A549 (cell line): ENCODE measurements around the gene TPGS1.

Experiments used
- CBX2 ChIP-seq: fragments of 200-600 bp; sonication (generic); IDR thresholded peaks from 2 replicates; pipeline ENCODE4 v1.6.1; 2016; ENCODE audit warnings: low read depth, mild to moderate bottlenecking, borderline replicate concordance
- CEBPB ChIP-seq, 2 experiments: fragments of >200 bp in 1 of 2; sonication (Bioruptor Twin) in 1 of 2; formaldehyde crosslinking in 1 of 2; IDR thresholded peaks; 2 replicates each; pipeline ENCODE4 v1.6.1; 2012 to 2016
- JUNB ChIP-seq: fragments of >200 bp; sonication (Bioruptor Twin); formaldehyde crosslinking; IDR thresholded peaks from 2 replicates; pipeline ENCODE4 v1.6.1; 2016
- MAZ ChIP-seq: fragments of 150-350 bp; IDR thresholded peaks from 2 replicates; pipeline ENCODE4 v1.6.1; 2014; ENCODE audit warnings: antibody characterized with exemption, low read depth, low read length, borderline replicate concordance
- PHF8 ChIP-seq: fragments of 200-600 bp; sonication (generic); IDR thresholded peaks from 2 replicates; pipeline ENCODE4 v1.6.1; 2016; ENCODE audit warnings: low read depth, mild to moderate bottlenecking, antibody characterized with exemption, moderate library complexity, borderline replicate concordance
- POLR2A ChIP-seq: IDR thresholded peaks from 2 replicates; pipeline ENCODE4 v1.6.1; 2012; ENCODE audit warnings: mild to moderate bottlenecking, low read length
- RAD21 ChIP-seq, 2 experiments: fragments of >200 bp in 1 of 2; sonication (Bioruptor Twin) in 1 of 2; formaldehyde crosslinking in 1 of 2; IDR thresholded peaks in 1 of 2; conservative IDR thresholded peaks in 1 of 2; 2 replicates in 1 of 2; 3 replicates in 1 of 2; pipeline ENCODE4 v1.6.1; 2012 to 2018; ENCODE audit warnings: inconsistent platforms in 1 of 2
- RARB ChIP-seq: fragments of 250-450 bp; sonication (Bioruptor Pico); IDR thresholded peaks from 2 replicates; pipeline ENCODE4 v1.8.0; 2021; ENCODE audit warnings: mild to moderate bottlenecking, moderate library complexity
- RFX5 ChIP-seq: fragments of 450-650 bp; IDR thresholded peaks from 2 replicates; pipeline ENCODE4 v1.7.1; 2014; ENCODE audit warnings: antibody characterized with exemption, mild to moderate bottlenecking, moderate library complexity
- TF ChIP-seq, protein P1 (sequence below): fragments of >200 bp; sonication (Bioruptor Twin); formaldehyde crosslinking; IDR thresholded peaks from 3 replicates; pipeline ENCODE4 v1.5.1; 2016
- TF ChIP-seq, protein P2 (sequence below): fragments of 150-350 bp; IDR thresholded peaks from 2 replicates; pipeline ENCODE4 v1.6.1; 2014; ENCODE audit warnings: low read depth, mild to moderate bottlenecking, low read length

GRCh38 chr19:469833-470232, 37.5 kb upstream of the TPGS1 start:
- TF ChIP-seq RAD21 (conservative IDR thresholded peaks at IDR 0.05 in 1 of 2, IDR thresholded peaks at IDR 0.05 in 1 of 2) (no peak), CBX2 (no peak), MAZ (no peak), RFX5 (no peak), PHF8 (no peak), CEBPB (IDR thresholded peaks at IDR 0.05) (no peak), RARB (CRISPR knock-in tag) (no peak), JUNB (no peak), POLR2A (no peak)
- TF ChIP-seq, protein P1, sequence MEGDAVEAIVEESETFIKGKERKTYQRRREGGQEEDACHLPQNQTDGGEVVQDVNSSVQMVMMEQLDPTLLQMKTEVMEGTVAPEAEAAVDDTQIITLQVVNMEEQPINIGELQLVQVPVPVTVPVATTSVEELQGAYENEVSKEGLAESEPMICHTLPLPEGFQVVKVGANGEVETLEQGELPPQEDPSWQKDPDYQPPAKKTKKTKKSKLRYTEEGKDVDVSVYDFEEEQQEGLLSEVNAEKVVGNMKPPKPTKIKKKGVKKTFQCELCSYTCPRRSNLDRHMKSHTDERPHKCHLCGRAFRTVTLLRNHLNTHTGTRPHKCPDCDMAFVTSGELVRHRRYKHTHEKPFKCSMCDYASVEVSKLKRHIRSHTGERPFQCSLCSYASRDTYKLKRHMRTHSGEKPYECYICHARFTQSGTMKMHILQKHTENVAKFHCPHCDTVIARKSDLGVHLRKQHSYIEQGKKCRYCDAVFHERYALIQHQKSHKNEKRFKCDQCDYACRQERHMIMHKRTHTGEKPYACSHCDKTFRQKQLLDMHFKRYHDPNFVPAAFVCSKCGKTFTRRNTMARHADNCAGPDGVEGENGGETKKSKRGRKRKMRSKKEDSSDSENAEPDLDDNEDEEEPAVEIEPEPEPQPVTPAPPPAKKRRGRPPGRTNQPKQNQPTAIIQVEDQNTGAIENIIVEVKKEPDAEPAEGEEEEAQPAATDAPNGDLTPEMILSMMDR: no peak
- TF ChIP-seq, protein P2, sequence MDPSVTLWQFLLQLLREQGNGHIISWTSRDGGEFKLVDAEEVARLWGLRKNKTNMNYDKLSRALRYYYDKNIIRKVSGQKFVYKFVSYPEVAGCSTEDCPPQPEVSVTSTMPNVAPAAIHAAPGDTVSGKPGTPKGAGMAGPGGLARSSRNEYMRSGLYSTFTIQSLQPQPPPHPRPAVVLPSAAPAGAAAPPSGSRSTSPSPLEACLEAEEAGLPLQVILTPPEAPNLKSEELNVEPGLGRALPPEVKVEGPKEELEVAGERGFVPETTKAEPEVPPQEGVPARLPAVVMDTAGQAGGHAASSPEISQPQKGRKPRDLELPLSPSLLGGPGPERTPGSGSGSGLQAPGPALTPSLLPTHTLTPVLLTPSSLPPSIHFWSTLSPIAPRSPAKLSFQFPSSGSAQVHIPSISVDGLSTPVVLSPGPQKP: no peak
